WTC11 (cell line): Measurements from ENCODE around the gene CHRNB1. TPM values are rescaled to one million over a fixed set of nuclear protein-coding genes. Genes with fewer than 3 reads are reported as not detected.
A peak's percentile ranks its signal among the peaks of the same experiment; 100 is the strongest.

Experiments used
- ATF3 ChIP-seq: sonication (generic); formaldehyde crosslinking; conservative IDR thresholded peaks from 2 replicates; pipeline ENCODE4 v1.8.1; 2022; ENCODE audit warnings: mild to moderate bottlenecking, missing genetic modification reagents
- CDX4 ChIP-seq: fragments of 250-450 bp; sonication (Bioruptor Pico); IDR thresholded peaks from 2 replicates; pipeline ENCODE4 v1.9.0; 2021; ENCODE audit warnings: moderate library complexity, mild to moderate bottlenecking, inconsistent platforms, borderline replicate concordance
- FOXK1 ChIP-seq: sonication (generic); formaldehyde crosslinking; IDR thresholded peaks from 2 replicates; pipeline ENCODE4 v1.8.0; 2022; ENCODE audit warnings: mild to moderate bottlenecking, moderate library complexity, missing genetic modification reagents
- IRF2 ChIP-seq: sonication (generic); formaldehyde crosslinking; IDR thresholded peaks from 2 replicates; pipeline ENCODE4 v1.8.0; 2022; ENCODE audit warnings: low read depth, missing genetic modification reagents, borderline replicate concordance
- JAZF1 ChIP-seq: fragments of 250-450 bp; sonication (Bioruptor Pico); IDR thresholded peaks from 2 replicates; pipeline ENCODE4 v1.9.0; 2021; ENCODE audit warnings: moderate library complexity, mild to moderate bottlenecking, inconsistent platforms
- KAT7 ChIP-seq: sonication (generic); formaldehyde crosslinking; IDR thresholded peaks from 2 replicates; pipeline ENCODE4 v1.8.1; 2023; ENCODE audit warnings: missing genetic modification reagents, mild to moderate bottlenecking, borderline replicate concordance
- MXD4 ChIP-seq: fragments of 250-450 bp; sonication (Bioruptor Pico); IDR thresholded peaks from 2 replicates; pipeline ENCODE4 v1.8.0; 2021; ENCODE audit warnings: mild to moderate bottlenecking, moderate library complexity, borderline replicate concordance
- NFYB ChIP-seq: sonication (generic); formaldehyde crosslinking; conservative IDR thresholded peaks from 2 replicates; pipeline ENCODE4 v1.8.0; 2022; ENCODE audit warnings: low read depth, missing genetic modification reagents
- NR1H2 ChIP-seq: sonication (generic); formaldehyde crosslinking; IDR thresholded peaks from 2 replicates; pipeline ENCODE4 v1.9.0; 2021; ENCODE audit warnings: mild to moderate bottlenecking, moderate library complexity, missing genetic modification reagents
- NR2C2 ChIP-seq: sonication (generic); formaldehyde crosslinking; IDR thresholded peaks from 2 replicates; pipeline ENCODE4 v1.8.0; 2022; ENCODE audit warnings: mild to moderate bottlenecking, missing genetic modification reagents
- NR3C1 ChIP-seq: sonication (generic); formaldehyde crosslinking; conservative IDR thresholded peaks from 2 replicates; pipeline ENCODE4 v1.8.1; 2023; ENCODE audit warnings: low read depth, mild to moderate bottlenecking, missing genetic modification reagents
- OVOL2 ChIP-seq: fragments of 250-450 bp; sonication (Bioruptor Pico); IDR thresholded peaks from 2 replicates; pipeline ENCODE4 v1.9.0; 2021; ENCODE audit warnings: mild to moderate bottlenecking, borderline replicate concordance
- PRRX2 ChIP-seq: fragments of 250-450 bp; sonication (Bioruptor Pico); IDR thresholded peaks from 2 replicates; pipeline ENCODE4 v1.8.0; 2021; ENCODE audit warnings: mild to moderate bottlenecking
- SMAD3 ChIP-seq: sonication (generic); formaldehyde crosslinking; IDR thresholded peaks from 2 replicates; pipeline ENCODE4 v1.8.0; 2022; ENCODE audit warnings: missing genetic modification reagents, mild to moderate bottlenecking, borderline replicate concordance
- TP53 ChIP-seq: sonication (generic); formaldehyde crosslinking; IDR thresholded peaks from 2 replicates; pipeline ENCODE4 v1.8.1; 2023; ENCODE audit warnings: mild to moderate bottlenecking, missing genetic modification reagents
- ZNF317 ChIP-seq: sonication (generic); formaldehyde crosslinking; IDR thresholded peaks from 2 replicates; pipeline ENCODE4 v1.8.1; 2023; ENCODE audit warnings: low read depth, mild to moderate bottlenecking, moderate library complexity, missing genetic modification reagents, borderline replicate concordance
- total RNA-seq: library from RNA; stranded (reverse); gene quantifications from 3 replicates; pipeline ENCODE4 v1.2.3, GENCODE V29; 2021
- TF ChIP-seq, protein P1 (sequence below): sonication (generic); formaldehyde crosslinking; IDR thresholded peaks from 2 replicates; pipeline ENCODE4 v1.8.0; 2022; ENCODE audit warnings: missing genetic modification reagents
- TF ChIP-seq, protein P2 (sequence below): sonication (generic); formaldehyde crosslinking; IDR thresholded peaks from 2 replicates; pipeline ENCODE4 v1.8.0; 2023; ENCODE audit warnings: missing genetic modification reagents
- TF ChIP-seq, protein P3 (sequence below): sonication (generic); formaldehyde crosslinking; IDR thresholded peaks from 2 replicates; pipeline ENCODE4 v1.8.0; 2022; ENCODE audit warnings: mild to moderate bottlenecking, missing genetic modification reagents
- TF ChIP-seq, protein P4 (sequence below): sonication (generic); formaldehyde crosslinking; IDR thresholded peaks from 2 replicates; pipeline ENCODE4 v1.8.1; 2023; ENCODE audit warnings: mild to moderate bottlenecking, missing genetic modification reagents
- TF ChIP-seq, protein P5 (sequence below): sonication (generic); formaldehyde crosslinking; conservative IDR thresholded peaks from 2 replicates; pipeline ENCODE4 v1.8.1; 2023; ENCODE audit warnings: mild to moderate bottlenecking, low read depth, missing genetic modification reagents, moderate library complexity
- TF ChIP-seq, protein P6 (sequence below): sonication (generic); formaldehyde crosslinking; IDR thresholded peaks from 2 replicates; pipeline ENCODE4 v1.8.1; 2022; ENCODE audit warnings: missing genetic modification reagents, borderline replicate concordance

The CHRNB1 gene
- total RNA-seq, 1 experiment from 2014 or later, result 16.0 TPM

DNA sequence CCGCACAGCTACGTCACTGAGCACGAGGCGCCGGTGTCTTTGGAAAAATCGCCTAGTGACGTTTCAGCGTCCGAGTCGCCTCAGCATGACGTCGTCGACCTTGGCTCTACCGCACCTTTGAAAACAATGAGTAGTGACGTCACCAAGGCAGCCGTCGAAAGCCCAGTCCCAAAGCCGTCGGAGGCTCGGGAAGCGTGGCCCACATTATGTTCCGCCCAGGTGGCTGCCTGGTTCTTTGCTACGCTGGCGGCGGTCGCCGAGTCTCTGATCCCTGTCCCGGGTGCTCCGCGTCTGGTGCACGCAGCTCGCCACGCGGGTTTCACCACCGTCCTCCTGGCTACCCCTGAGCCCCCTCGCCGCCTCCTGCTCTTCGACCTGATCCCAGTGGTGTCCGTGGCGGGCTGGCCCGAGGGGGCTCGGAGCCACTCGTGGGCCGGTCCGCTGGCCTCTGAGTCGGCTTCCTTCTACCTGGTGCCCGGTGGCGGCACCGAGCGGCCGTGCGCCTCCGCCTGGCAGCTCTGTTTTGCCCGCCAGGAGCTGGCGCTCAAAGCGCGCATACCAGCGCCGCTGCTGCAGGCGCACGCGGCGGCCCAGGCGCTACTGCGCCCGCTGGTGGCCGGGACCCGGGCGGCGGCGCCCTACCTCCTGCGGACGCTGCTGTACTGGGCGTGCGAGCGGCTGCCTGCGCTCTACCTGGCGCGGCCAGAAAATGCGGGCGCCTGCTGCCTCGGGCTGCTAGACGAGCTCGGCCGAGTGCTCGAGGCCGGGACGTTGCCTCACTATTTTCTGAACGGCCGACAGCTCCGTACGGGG, 8.1 kb upstream of the CHRNB1 start (continued):
- TF ChIP-seq JAZF1 (CRISPR knock-in tag), result no peak
- TF ChIP-seq TP53 (CRISPR knock-in tag), result peak; percentile 34; the same call in 1 of the 2 replicates
- TF ChIP-seq NR3C1, result peak; percentile 87; the same call in 1 of the 2 replicates
- TF ChIP-seq CDX4, result no peak
- TF ChIP-seq, protein P1, sequence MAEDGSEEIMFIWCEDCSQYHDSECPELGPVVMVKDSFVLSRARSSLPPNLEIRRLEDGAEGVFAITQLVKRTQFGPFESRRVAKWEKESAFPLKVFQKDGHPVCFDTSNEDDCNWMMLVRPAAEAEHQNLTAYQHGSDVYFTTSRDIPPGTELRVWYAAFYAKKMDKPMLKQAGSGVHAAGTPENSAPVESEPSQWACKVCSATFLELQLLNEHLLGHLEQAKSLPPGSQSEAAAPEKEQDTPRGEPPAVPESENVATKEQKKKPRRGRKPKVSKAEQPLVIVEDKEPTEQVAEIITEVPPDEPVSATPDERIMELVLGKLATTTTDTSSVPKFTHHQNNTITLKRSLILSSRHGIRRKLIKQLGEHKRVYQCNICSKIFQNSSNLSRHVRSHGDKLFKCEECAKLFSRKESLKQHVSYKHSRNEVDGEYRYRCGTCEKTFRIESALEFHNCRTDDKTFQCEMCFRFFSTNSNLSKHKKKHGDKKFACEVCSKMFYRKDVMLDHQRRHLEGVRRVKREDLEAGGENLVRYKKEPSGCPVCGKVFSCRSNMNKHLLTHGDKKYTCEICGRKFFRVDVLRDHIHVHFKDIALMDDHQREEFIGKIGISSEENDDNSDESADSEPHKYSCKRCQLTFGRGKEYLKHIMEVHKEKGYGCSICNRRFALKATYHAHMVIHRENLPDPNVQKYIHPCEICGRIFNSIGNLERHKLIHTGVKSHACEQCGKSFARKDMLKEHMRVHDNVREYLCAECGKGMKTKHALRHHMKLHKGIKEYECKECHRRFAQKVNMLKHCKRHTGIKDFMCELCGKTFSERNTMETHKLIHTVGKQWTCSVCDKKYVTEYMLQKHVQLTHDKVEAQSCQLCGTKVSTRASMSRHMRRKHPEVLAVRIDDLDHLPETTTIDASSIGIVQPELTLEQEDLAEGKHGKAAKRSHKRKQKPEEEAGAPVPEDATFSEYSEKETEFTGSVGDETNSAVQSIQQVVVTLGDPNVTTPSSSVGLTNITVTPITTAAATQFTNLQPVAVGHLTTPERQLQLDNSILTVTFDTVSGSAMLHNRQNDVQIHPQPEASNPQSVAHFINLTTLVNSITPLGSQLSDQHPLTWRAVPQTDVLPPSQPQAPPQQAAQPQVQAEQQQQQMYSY (CRISPR knock-in tag), result no peak
- TF ChIP-seq, protein P2, sequence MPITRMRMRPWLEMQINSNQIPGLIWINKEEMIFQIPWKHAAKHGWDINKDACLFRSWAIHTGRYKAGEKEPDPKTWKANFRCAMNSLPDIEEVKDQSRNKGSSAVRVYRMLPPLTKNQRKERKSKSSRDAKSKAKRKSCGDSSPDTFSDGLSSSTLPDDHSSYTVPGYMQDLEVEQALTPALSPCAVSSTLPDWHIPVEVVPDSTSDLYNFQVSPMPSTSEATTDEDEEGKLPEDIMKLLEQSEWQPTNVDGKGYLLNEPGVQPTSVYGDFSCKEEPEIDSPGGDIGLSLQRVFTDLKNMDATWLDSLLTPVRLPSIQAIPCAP, result 0 out of 2 replicates have a peak, but pooled peaks have one; percentile 11
- TF ChIP-seq ATF3 (CRISPR knock-in tag), result no peak
- no peak for TF ChIP-seq NR2C2
- TF ChIP-seq, protein P3, sequence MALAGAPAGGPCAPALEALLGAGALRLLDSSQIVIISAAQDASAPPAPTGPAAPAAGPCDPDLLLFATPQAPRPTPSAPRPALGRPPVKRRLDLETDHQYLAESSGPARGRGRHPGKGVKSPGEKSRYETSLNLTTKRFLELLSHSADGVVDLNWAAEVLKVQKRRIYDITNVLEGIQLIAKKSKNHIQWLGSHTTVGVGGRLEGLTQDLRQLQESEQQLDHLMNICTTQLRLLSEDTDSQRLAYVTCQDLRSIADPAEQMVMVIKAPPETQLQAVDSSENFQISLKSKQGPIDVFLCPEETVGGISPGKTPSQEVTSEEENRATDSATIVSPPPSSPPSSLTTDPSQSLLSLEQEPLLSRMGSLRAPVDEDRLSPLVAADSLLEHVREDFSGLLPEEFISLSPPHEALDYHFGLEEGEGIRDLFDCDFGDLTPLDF (CRISPR knock-in tag), result no peak; the same call in 1 of the 2 replicates
- TF ChIP-seq, protein P4, sequence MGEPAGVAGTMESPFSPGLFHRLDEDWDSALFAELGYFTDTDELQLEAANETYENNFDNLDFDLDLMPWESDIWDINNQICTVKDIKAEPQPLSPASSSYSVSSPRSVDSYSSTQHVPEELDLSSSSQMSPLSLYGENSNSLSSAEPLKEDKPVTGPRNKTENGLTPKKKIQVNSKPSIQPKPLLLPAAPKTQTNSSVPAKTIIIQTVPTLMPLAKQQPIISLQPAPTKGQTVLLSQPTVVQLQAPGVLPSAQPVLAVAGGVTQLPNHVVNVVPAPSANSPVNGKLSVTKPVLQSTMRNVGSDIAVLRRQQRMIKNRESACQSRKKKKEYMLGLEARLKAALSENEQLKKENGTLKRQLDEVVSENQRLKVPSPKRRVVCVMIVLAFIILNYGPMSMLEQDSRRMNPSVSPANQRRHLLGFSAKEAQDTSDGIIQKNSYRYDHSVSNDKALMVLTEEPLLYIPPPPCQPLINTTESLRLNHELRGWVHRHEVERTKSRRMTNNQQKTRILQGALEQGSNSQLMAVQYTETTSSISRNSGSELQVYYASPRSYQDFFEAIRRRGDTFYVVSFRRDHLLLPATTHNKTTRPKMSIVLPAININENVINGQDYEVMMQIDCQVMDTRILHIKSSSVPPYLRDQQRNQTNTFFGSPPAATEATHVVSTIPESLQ (CRISPR knock-in tag), result no peak
- no peak for TF ChIP-seq MXD4 (CRISPR knock-in tag)
- no peak for TF ChIP-seq NR1H2
- peak; percentile 74; the same call in 1 of the 2 replicates for TF ChIP-seq FOXK1 (CRISPR knock-in tag)
- TF ChIP-seq PRRX2 (CRISPR knock-in tag), result no peak
- no peak for TF ChIP-seq KAT7 (CRISPR knock-in tag)
- TF ChIP-seq, protein P5, sequence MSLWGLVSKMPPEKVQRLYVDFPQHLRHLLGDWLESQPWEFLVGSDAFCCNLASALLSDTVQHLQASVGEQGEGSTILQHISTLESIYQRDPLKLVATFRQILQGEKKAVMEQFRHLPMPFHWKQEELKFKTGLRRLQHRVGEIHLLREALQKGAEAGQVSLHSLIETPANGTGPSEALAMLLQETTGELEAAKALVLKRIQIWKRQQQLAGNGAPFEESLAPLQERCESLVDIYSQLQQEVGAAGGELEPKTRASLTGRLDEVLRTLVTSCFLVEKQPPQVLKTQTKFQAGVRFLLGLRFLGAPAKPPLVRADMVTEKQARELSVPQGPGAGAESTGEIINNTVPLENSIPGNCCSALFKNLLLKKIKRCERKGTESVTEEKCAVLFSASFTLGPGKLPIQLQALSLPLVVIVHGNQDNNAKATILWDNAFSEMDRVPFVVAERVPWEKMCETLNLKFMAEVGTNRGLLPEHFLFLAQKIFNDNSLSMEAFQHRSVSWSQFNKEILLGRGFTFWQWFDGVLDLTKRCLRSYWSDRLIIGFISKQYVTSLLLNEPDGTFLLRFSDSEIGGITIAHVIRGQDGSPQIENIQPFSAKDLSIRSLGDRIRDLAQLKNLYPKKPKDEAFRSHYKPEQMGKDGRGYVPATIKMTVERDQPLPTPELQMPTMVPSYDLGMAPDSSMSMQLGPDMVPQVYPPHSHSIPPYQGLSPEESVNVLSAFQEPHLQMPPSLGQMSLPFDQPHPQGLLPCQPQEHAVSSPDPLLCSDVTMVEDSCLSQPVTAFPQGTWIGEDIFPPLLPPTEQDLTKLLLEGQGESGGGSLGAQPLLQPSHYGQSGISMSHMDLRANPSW (CRISPR knock-in tag), result no peak
- no peak for TF ChIP-seq IRF2 (CRISPR knock-in tag)
- no peak; the same call in 1 of the 2 replicates for TF ChIP-seq NFYB
- peak; percentile 89; the same call in 1 of the 2 replicates for TF ChIP-seq SMAD3 (CRISPR knock-in tag)
- TF ChIP-seq ZNF317 (CRISPR knock-in tag), result 0 out of 2 replicates have a peak, but pooled peaks have one; percentile 50
- TF ChIP-seq, protein P6, sequence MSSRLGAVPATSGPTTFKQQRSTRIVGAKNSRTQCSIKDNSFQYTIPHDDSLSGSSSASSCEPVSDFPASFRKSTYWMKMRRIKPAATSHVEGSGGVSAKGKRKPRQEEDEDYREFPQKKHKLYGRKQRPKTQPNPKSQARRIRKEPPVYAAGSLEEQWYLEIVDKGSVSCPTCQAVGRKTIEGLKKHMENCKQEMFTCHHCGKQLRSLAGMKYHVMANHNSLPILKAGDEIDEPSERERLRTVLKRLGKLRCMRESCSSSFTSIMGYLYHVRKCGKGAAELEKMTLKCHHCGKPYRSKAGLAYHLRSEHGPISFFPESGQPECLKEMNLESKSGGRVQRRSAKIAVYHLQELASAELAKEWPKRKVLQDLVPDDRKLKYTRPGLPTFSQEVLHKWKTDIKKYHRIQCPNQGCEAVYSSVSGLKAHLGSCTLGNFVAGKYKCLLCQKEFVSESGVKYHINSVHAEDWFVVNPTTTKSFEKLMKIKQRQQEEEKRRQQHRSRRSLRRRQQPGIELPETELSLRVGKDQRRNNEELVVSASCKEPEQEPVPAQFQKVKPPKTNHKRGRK, result 0 out of 2 replicates have a peak, but pooled peaks have one; percentile 24
- no peak for TF ChIP-seq OVOL2 (CRISPR knock-in tag)
